Breast epithelium (tissue), 3 donors: Measurements from ENCODE around the gene SPAST.

Experiments
- POLR2A ChIP-seq: fragments of 450-650 bp; IDR thresholded peaks from one replicate; pipeline ENCODE4 v1.6.1; 2016; ENCODE audit warnings: antibody characterized with exemption, mild to moderate bottlenecking, moderate library complexity
- POLR2AphosphoS5 ChIP-seq, 3 donors: sonication (generic); formaldehyde crosslinking; IDR thresholded peaks; one replicate each; pipeline ENCODE4 v1.6.1; 2017; ENCODE audit warnings: antibody characterized with exemption in 3 of 3
- TF ChIP-seq, protein P1 (sequence below), 3 donors: fragments of 450-650 bp; IDR thresholded peaks; one replicate each; pipeline ENCODE4 v1.5.1; 2016 to 2017; ENCODE audit warnings: antibody characterized with exemption in 3 of 3, mild to moderate bottlenecking in 3 of 3, moderate library complexity in 3 of 3

DNA sequence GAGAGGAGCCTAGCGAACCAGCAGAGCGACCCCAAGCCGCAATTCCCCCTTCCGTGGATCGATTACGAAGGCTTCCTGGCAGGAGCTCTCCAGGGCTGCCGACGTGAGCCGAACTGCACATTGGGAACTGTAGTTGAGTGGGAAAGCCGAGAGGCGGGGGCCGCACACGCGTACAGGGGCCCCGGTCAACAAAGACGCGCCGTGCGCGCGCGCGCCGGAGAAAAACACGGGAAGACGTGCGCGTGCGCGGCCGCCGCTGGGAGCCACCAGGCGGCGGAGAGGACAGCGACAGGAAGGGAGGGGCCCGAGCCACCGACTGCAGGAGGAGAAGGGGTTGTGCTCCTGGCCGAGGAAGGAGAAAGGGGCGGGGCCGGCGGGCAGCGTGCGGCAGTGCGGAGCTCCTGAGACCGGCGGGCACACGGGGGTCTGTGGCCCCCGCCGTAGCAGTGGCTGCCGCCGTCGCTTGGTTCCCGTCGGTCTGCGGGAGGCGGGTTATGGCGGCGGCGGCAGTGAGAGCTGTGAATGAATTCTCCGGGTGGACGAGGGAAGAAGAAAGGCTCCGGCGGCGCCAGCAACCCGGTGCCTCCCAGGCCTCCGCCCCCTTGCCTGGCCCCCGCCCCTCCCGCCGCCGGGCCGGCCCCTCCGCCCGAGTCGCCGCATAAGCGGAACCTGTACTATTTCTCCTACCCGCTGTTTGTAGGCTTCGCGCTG lies at the start of gene SPAST:
- TF ChIP-seq, protein P1, sequence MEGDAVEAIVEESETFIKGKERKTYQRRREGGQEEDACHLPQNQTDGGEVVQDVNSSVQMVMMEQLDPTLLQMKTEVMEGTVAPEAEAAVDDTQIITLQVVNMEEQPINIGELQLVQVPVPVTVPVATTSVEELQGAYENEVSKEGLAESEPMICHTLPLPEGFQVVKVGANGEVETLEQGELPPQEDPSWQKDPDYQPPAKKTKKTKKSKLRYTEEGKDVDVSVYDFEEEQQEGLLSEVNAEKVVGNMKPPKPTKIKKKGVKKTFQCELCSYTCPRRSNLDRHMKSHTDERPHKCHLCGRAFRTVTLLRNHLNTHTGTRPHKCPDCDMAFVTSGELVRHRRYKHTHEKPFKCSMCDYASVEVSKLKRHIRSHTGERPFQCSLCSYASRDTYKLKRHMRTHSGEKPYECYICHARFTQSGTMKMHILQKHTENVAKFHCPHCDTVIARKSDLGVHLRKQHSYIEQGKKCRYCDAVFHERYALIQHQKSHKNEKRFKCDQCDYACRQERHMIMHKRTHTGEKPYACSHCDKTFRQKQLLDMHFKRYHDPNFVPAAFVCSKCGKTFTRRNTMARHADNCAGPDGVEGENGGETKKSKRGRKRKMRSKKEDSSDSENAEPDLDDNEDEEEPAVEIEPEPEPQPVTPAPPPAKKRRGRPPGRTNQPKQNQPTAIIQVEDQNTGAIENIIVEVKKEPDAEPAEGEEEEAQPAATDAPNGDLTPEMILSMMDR (IDR thresholded peaks at IDR 0.05) = peak; percentile 31 to 90 (median 87)
- TF ChIP-seq POLR2A = peak; percentile 53
- TF ChIP-seq POLR2AphosphoS5 (IDR thresholded peaks at IDR 0.05) = peak; percentile 25 to 67 (median 63)
